ENCODE data around the gene TEX44.

The TEX44 gene

DNA sequence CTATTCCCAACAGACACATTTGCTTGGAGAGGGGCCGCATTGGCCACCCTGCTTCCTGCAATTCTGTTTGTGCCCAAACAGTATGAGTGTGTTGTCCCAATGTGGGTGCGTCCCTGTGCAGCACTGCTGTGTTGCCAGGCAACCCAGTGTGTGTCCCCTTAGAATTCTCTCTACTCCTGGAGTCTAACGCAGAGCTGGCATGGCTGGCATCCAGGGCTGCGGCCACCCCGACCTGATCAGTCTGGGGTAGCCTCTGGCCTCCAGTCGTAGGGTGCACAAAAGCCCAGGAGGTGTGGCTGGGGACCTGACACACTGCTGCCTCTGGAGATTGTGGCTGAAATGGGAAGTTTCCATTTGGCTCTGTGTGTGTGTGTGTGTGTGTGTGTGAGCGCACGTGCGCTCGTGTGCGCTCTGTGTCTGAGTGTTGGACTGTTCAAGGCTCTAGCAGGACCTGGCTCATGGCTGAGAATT, 48.0 kb downstream of the TEX44 start:
- DNase-seq (ENCODE audit: low read depth in 1 of 2, low spot score in 1 of 2) = peak; percentile 81 to 83
- H3K27me3 ChIP-seq (ENCODE audit: insufficient read depth, poor library complexity, severe bottlenecking) = no peaks in the 10 kb centered on the region
- H3K27ac ChIP-seq (replicated peaks) = peak overlapping the region; percentile 64
- TF ChIP-seq POLR2AphosphoS5 (IDR thresholded peaks at IDR 0.05; ENCODE audit: low read depth) (peak; percentile 52), SPI1 (IDR thresholded peaks at IDR 0.05; ENCODE audit: borderline replicate concordance, low read depth) (no peak)
- H3K4me3 ChIP-seq (replicated peaks; ENCODE audit: insufficient read depth, low read length) = no peak overlapping the region

DNA sequence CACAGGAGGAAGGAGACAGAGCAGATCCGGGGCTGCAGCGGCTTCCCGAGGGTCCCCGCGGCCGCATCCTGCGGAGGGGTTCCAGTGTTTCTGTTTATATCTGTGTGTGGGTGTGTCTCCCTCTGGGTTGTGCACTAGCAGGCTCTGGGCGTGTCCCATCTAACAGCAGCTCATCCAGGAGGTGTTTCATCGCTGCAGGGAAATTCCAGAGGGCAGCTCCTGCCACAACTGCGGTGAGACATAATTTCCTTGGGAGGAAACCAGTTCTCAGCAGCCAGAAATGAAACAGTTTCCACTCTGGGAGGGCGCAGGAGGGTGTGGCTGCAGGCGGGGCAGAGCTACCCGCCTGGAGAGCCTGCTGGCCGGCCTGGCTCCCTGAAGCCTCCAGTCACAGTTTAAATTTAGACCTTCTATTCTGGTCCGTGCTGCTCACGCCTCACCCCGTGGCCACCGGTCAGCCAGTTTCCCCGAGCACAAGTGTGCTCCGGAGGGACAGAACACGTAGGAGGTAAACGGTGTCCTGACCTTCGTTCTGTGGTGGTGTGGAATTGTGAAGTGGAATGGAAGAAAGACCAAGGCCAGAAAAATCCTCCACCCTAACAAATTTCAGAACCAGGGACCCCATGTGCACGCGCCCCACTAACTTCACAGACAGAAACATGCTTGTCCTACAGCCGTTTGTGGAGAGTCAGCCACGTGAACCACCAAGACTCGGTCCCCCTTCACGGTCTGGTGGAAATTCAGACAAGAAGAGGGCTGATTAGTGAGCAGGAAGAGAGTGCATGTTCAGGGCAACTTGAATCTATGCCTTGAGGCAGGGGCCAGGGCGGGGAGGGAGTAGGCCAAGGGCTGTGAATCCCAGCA, 50.2 kb downstream of the TEX44 start:
- TF ChIP-seq POLR2AphosphoS5 (IDR thresholded peaks at IDR 0.05; ENCODE audit: low read depth) (no peak; the same call in 1 of the 2 replicates), GABPA (IDR thresholded peaks at IDR 0.05; ENCODE audit: low read depth) (no peak), REST (IDR thresholded peaks at IDR 0.05; ENCODE audit: insufficient replicate concordance, low read depth) (no peak), SPI1 (IDR thresholded peaks at IDR 0.05; ENCODE audit: borderline replicate concordance, low read depth) (no peak), CTCF (IDR thresholded peaks at IDR 0.05; ENCODE audit: insufficient read depth, low read length) (no peak)
- H3K4me3 ChIP-seq (replicated peaks; ENCODE audit: insufficient read depth, low read length) = peak overlapping the region; percentile 18
- H3K27ac ChIP-seq (replicated peaks) = peak overlapping the region; percentile 65
- DNase-seq (ENCODE audit: low read depth in 1 of 2, low spot score in 1 of 2) = peak; percentile 65 to 78
- no peaks in the 10 kb centered on the region for H3K27me3 ChIP-seq (ENCODE audit: insufficient read depth, poor library complexity, severe bottlenecking)

DNA sequence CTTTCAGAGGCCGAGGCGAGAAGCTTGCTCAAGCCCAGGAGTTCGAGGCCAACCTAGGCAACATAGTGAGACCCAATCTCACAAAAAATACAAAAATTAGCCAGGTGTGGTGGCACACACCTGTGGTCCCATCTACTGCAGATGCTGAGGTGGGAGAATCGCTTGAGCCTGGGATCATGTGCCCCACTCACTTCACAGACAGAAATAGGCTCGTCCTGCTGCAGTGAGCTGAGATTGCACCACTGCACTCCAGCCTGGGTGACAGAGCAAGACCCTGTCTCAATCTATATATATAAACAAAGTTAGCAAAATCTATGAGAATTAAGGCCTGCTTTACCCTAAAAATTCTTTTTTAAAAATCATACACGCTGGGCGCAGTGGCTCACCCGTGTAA, 50.8 kb downstream of the TEX44 start:
- no peak overlapping the region for H3K4me3 ChIP-seq (replicated peaks; ENCODE audit: insufficient read depth, low read length)
- TF ChIP-seq GABPA (IDR thresholded peaks at IDR 0.05; ENCODE audit: low read depth) = no peak
- TF ChIP-seq POLR2AphosphoS5 (IDR thresholded peaks at IDR 0.05; ENCODE audit: low read depth) = no peak
- TF ChIP-seq CTCF (IDR thresholded peaks at IDR 0.05; ENCODE audit: insufficient read depth, low read length) = no peak
- no peak for TF ChIP-seq REST (IDR thresholded peaks at IDR 0.05; ENCODE audit: insufficient replicate concordance, low read depth)
- no peak for TF ChIP-seq SPI1 (IDR thresholded peaks at IDR 0.05; ENCODE audit: borderline replicate concordance, low read depth)
- no peaks in the 10 kb centered on the region for H3K27me3 ChIP-seq (ENCODE audit: insufficient read depth, poor library complexity, severe bottlenecking)
- DNase-seq (ENCODE audit: low read depth in 1 of 2, low spot score in 1 of 2) = no peak
- peak overlapping the region; percentile 65 for H3K27ac ChIP-seq (replicated peaks)

Data from HL-60 (cell line).